Activated naive CD4-positive, alpha-beta T cell treated with anti-CD3 and anti-CD28 coated beads, Interleukin-2, amount 50 U/mL, for 16 hours (primary cell): ENCODE data around the gene SLX4.
"Not testable (repeated sequence)": the region's sequence is repeated elsewhere in the genome, so short reads cannot be mapped to it uniquely, and the experiment has no call there.

Source experiments
- DNase-seq: peaks from one replicate; pipeline ENCODE4 v3.0.0-alpha.2; 2020

The SLX4 gene, protein sequence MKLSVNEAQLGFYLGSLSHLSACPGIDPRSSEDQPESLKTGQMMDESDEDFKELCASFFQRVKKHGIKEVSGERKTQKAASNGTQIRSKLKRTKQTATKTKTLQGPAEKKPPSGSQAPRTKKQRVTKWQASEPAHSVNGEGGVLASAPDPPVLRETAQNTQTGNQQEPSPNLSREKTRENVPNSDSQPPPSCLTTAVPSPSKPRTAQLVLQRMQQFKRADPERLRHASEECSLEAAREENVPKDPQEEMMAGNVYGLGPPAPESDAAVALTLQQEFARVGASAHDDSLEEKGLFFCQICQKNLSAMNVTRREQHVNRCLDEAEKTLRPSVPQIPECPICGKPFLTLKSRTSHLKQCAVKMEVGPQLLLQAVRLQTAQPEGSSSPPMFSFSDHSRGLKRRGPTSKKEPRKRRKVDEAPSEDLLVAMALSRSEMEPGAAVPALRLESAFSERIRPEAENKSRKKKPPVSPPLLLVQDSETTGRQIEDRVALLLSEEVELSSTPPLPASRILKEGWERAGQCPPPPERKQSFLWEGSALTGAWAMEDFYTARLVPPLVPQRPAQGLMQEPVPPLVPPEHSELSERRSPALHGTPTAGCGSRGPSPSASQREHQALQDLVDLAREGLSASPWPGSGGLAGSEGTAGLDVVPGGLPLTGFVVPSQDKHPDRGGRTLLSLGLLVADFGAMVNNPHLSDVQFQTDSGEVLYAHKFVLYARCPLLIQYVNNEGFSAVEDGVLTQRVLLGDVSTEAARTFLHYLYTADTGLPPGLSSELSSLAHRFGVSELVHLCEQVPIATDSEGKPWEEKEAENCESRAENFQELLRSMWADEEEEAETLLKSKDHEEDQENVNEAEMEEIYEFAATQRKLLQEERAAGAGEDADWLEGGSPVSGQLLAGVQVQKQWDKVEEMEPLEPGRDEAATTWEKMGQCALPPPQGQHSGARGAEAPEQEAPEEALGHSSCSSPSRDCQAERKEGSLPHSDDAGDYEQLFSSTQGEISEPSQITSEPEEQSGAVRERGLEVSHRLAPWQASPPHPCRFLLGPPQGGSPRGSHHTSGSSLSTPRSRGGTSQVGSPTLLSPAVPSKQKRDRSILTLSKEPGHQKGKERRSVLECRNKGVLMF (N-terminal part only)

GRCh38 chr16:3611146-3611975 lies at the start of gene SLX4:
Gene SLX4, minus strand, starts transcription at chr16:3611606. Its CDS starts 2,642 bp downstream, at chr16:3608964.
- peak; percentile 90 for DNase-seq

- DNase-seq = no peak
Measured at GRCh38 chr16:3659251-3659650, 47.8 kb upstream of the SLX4 start.

DNA sequence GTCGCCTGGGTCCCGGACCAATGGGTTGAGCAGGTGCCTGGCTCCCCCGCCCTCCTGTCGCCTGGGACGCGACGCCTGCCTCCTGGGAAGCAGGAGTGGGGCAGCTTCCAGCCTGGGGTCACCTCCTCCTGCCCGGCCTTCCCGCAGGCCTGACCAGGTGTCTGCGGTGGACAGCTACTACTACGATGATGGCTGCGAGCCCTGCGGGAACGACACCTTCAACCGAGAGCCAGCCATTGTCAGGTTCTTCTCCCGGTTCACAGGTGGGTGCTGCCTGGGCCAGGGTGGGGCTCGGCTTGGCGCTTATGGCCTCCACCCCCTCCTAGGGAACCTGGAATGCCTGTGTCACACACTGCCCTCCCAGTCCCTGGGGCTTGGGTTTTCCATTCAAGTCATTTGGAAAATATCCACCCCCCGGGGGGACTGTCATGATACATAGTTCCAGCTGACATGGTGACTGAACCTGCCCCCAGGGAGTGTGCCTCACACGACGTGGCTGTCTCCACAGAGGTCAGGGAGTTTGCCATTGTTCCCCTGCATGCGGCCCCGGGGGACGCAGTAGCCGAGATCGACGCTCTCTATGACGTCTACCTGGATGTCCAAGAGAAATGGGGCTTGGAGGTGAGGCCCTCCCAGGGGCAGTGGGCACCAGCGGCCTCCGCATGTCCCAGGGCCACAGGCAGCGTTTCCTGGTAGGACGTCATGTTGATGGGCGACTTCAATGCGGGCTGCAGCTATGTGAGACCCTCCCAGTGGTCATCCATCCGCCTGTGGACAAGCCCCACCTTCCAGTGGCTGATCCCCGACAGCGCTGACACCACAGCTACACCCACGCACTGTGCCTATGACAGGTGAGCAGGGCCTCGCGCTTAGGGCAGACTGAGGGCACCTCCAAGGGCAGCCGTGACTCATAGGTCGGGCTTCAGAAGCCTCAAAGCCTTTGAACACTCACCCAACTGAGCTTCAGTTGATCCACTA lies 45.4 kb upstream of the SLX4 start:
- peak; percentile 36 for DNase-seq

DNA sequence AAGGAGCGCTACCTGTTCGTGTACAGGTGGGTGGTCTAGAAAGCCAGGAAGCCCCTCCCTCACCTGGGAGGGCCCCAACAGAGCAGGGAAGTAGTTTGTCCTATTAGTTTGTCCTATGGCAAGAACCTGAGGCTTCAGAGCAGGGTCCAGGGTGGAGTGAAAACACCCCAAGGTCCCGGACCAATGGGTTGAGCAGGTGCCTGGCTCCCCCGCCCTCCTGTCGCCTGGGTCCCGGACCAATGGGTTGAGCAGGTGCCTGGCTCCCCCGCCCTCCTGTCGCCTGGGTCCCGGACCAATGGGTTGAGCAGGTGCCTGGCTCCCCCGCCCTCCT lies 44.7 kb upstream of the SLX4 start:
- not testable (repeated sequence) for DNase-seq

DNA sequence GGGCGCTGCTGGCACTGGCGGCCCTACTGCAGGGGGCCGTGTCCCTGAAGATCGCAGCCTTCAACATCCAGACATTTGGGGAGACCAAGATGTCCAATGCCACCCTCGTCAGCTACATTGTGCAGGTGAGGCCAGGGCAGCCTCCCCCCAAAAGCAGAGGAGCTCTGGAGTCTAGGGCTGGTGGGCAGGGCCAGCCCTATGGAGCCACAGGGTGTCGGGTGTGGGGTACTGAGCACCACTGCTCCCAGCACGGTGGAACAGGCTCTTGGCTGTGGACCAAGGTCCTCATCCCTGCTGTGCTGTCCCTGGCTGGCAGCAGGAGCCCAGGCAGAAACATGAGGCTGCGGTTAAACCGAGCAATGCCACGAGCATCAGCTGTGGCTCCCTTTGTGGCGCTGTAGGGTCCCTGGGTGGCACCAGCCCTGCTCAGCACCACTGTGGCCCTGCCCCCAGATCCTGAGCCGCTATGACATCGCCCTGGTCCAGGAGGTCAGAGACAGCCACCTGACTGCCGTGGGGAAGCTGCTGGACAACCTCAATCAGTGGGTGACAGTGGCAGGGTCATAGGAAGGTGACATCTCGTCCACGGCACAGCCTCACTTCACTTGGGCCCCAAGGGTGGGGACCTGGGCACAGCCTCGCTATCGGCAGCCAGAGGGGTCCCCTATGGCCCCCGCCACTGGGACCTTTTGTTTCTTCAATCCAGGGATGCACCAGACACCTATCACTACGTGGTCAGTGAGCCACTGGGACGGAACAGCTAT lies 44.2 kb upstream of the SLX4 start:
- peak; percentile 9 for DNase-seq

DNA sequence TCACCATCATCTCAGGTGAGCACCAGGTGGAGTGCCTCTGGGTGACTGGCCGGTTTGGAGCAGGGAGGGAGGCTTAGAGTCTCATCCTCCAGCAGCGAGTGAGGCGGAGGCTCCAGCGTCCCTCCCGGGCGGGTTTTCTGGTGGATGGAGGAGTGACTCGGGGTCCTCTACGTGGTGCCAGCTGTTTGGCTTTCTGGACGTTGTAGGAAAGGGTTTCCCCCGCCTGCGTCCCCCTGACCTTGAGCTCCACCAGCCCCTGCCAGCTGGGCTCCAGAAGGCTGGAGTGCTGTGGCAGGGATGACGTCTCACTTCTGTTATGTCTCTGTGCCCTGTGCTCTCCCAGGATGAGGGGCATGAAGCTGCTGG lies 43.6 kb upstream of the SLX4 start:
- peak; percentile 7 for DNase-seq

DNA sequence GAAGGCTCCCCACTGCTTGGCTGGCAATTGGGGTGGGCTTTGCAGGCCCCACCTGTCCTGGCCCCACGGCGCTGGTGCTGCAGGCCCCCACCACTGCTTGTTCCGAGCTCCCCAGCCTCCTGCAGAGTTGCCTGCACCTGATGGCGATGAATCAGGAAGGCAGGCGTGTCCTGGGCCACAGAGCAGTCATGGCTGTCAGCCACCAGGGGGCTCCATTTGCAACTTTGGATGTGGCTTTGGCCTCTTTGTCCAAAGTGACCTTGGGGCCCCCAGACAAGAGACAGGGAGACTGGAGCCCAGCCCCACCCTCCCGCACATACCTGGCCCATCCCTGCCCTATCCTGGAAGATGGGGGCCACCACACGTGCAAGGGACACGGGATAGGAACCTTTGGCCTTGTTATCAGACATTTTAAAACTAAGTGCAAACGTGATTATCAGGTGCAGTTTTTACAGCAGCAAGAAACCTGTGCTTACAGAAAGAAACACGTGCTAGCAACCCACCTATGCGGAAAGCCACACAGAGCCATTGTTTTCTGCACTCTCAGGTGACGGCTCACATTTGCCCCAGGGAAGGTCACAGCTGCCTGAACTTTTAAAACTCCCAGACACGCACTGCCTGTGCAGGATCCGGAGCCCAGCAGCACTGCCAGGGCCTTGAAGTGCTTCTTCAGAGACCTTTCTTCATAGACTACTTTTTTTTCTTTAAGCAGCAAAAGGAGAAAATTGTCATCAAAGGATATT lies 43.0 kb upstream of the SLX4 start, which contains the start of gene DNASE1:
TSS of gene DNASE1 (plus strand) at position 443 of the 743 bp plus-strand sequence. CDS start 683 bp downstream, outside the sequence.
- peak; percentile 54 for DNase-seq

- no peak for DNase-seq
Measured at GRCh38 chr16:3652373-3653195, 41.2 kb upstream of the SLX4 start.

DNA sequence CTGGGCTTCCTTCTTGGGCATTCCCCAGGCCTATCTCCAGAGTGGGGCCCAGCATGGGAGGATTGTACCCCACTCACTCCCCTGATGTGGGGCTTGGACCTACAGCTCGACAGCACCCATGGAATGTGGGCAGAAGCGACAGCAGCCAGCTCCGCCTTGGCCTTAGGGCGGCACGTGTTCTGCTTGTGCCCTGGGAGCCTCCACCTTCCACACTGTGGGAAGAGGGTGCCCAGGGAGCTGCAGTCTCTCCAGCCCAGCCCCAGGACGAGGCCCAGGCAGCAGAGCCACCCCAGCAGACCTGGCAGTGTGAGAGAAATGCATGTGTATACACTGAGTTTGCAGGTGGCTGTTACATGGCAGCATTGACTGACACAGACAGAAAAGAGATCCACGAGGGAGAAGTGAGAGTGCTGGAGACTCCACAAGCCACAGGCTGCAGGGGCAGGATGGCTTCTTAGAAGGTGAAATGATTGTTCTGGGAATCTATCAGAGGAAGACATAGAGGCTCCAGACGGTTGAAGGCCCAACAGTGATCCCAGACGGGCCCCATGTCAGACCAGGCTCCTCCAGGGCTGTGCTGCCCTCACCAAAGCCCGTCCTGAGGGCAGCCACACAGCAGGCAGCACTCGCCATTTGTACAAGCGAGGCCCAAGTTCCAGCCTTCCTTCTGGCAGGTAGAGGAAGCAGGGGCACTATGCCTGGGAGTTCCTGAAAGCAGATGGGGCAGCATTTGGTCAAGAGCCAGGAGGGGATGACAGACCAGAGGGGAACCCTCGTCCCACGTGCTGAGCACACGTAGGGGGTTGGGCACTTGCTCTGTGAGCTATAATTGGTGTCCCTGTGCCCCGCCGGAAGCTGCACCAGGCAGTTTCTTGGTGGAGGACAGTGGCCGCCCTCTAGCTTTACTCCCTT lies 40.3 kb upstream of the SLX4 start:
- no peak for DNase-seq

- DNase-seq = no peak
Measured at GRCh38 chr16:3650631-3651265, 39.3 kb upstream of the SLX4 start.

DNA sequence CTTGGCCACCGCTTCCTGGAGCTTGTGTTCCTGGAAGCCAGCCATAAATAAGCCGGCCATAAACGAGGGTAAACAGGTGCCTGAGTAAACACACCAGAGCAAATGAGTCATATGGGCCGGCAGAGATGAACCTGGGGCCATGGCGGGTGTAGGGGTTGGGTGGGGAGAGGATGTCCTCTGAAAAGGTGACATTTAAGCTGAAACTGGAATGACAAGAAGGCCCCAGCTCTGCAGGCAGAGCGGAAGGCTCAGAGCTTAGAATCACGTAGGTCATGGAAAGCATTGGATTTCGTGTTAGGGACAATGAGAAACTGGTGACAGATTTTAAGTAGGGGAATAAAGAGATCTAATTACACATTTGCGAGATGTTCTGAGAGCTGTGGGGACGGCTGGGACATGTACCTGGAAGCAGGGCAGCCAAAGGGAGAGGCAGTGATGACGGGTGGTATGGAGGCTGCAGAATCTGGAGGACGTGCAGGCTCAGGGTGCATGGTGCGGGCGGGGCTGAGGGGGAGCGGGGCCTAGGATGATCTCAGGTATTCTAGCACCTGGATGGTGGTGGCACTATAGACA lies 35.0 kb upstream of the SLX4 start:
- no peak for DNase-seq

DNA sequence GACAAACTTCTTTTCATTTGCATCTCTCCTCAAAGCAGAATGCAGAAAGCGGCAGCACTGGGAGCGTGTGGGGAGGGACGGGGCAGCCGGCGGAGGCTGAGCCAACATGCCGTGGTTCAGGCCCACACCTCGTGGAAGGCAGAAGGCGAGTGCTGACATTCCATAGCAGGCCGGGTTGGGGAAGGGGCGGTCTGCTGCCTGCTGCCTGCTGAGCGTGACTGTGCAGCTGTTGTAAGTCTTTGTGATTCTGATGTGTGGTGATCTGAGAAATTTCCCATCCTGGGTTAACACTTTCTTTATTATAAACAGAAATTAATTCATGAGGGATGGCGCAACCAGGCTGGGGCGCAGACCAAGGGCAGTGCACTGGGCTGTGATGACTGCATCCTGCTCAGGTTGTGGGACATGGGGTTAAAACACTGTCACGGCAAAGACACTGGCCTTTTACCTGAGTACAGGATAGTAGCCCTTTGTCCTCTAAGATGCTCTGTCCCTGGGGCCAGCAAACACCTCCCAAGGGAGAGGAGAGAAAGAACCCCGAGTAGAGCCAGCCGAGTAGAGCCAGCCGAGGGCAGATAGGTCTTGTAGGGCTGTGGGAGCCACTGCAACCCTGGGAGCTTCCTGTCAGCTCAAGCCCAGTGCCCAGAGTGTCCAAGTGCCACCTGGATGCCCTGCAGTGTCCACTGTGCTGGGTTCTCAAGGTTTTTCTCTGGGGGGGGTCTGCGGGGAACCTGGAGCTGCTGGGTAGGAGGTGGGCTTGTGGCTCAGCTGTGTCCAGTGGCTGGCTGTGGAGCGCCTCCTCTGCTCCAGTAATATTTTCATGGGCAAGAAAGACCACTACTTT lies 34.3 kb upstream of the SLX4 start:
- DNase-seq = no peak

- no peak for DNase-seq
Measured at GRCh38 chr16:3645108-3645503, 33.7 kb upstream of the SLX4 start.

DNA sequence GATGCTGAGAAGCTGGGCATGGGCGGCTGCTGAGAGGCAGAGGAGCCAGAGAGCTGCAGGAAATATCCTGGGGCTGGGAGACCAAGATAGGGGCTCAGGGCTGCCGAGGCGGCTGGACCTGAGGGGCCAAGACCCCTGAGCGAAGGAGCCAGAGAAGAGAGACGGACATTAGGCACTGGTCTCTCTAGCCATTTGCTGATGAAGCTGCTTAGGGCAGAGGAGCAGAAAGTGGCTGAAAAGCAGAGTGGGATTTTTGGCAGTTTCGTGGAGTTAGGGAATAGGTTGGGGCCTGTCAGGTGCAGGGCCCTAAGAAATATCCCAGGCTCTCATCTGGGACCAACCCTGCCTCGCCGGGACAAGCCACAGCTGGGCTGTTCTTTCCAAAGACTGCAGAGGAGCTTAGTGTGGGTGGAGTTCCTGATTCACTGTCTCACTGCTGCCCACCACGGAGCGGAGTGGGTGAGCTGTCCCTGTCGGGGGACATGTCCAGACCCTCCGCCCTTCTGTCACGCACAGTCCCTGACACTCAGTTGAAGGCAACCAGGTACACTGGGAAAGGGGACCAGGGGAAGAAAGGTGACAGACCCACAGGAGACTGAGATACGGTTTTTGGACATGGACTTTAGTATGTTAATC lies 31.8 kb upstream of the SLX4 start:
- DNase-seq = no peak

GRCh38 chr16:3642397-3643094 lies 31.1 kb upstream of the SLX4 start:
- DNase-seq = no peak
